Hypothalamus (tissue), 51 donors: Measurements from ENCODE around the gene SMIM7.
"Not testable (repeated sequence)": the region's sequence is repeated elsewhere in the genome, so short reads cannot be mapped to it uniquely, and the experiment has no call there.

Experiments used
- DNase-seq, 51 donors: peaks; one replicate each; lab custom pipeline; 2025; lab: John Stamatoyannopoulos, UW

Gene SMIM7

DNA sequence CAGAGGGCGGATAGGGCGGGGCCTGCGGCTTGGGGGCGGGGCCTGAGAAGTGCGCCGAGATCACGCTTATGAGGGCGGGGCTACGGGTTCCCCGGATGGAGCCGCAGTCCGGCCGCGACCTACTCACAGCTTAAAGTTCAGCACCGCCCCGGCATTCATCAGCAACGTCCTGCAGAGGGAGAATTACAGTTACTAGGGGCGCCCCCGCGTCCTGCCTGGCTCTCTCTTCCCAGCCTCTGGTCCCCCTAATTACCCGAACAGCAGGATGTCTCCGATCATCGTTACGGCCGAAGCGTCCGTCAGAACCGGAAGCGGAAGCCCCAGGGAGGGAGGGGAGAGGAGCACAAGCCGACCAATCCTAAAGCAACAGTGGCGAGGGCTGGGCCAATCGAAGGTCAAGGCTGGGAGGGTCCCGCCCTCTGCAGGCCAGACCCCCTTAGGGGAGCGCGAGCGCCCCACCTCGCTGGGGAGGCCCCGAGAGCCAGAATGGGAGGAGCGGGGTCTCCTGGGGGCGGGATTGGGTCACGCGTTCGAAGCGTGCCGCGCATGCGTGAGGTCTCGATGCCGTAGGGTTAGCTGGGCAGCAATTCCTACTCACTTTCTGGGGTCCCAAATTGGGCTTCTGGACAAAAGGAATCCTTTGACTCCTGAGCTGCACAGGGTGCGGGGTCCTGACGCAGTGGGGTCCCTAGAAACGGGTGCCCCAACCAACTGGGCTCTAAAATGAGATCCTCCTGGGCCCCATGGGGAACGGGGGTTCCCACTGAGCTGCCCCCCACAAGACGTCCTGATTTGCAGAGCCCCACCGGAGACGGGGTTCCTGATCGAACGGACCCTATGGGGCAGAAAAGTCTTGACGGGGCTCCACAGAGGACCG lies at the start of gene SMIM7:
Gene SMIM7, minus strand, starts transcription at position 313 of the 877 bp plus-strand sequence. Its CDS starts 34 bp downstream, at position 279.
- peak; percentile 89 to 100 (median 98) for DNase-seq

DNA sequence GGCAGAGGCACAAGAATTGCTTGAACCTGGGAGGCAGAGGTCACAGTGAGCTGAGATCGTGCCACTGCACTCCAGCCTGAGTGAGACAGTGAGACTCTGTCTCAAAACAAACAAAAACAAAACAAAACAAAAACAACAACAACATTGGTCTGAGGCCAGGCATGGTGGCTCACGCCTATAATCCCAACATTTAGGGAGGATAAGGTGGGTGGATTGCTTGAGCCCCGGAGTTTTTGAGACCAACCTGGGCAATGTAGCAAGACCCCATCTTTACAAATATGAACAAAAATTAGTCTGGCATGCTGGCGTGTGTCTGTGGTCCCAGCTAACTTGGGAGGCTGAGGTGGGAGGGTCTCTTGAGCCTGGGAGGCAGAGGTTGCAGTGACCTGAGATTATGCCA lies 43.7 kb upstream of the SMIM7 start:
- DNase-seq: no peak

DNA sequence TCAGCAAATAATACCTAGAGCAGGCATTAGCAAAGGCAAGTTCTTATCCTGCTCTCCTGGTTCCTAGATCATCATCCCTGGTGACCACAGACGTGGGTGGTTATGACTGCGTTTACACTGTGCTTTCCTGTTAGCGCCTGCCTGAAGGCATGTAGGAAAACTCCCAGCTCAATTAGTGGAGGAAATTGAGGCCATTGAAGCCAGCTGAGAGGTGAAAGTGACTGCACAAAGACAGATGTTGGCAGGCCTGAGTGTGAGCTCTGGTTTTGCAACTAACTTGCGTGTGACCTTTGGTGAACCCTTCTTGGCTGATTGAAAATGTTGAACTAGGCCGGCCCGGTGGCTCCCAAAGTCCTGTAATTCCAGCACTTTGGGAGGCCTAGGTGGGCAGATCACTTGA lies 42.2 kb upstream of the SMIM7 start:
- DNase-seq: no peak

DNA sequence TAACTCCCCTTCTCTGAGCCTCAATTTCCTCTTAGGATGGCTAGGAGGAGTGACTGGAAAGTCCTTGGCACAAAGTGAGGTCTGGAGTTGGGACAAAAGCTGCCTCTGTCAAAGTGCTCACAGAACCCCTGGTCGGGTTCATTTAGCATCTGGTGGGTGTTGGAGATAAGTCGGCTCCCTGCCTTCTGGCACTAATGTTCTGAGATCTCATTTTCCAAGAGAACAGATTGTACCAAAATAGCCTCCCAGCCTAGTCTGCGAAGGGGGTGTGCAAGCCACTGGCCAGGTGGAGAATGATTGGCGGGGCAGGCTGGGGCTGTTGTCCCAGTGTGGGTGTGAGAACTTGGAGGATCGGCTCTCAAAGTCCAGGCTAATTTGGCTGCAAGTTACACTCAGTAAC lies 39.0 kb upstream of the SMIM7 start:
- DNase-seq: no peak

DNA sequence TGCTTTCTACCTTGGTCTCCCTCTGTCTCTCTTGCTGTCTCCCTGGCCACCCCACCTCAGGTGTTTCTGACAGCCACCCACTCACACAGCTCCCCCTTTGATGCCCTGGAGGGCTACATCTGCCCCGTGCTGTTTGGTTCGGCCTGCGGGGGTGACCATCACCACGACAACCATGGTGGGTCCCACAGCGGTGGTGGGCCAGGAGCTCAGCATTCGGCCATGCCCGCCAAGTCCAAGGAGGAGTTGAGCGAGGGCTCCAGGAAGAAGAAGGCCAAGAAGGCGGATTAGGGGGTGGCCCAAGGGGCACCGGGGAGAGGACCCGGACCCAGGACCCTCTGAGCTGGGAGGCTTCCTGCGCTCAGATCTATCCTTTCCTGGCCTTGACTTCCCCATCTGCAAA lies 28.1 kb upstream of the SMIM7 start:
- no peak for DNase-seq

DNA sequence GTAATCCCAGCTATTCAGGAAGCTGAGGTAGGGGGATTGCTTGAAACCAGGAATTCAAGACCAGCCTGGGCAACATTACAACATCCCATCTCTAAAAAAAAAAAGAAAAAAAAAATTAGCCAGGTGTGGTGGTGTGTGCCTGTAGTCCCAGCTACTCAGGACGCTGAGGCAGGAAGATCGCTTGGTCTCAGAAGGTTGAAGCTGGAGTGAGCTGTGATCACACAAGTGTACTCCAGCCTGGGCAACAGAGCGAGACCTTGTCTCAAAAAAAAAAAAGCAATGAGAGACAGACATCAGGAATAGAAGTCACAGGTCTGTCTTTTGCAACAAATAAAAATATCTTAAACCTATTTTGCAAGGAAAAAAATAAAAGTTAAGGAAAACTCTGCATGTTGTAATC lies 24.3 kb upstream of the SMIM7 start:
- DNase-seq: no peak

DNA sequence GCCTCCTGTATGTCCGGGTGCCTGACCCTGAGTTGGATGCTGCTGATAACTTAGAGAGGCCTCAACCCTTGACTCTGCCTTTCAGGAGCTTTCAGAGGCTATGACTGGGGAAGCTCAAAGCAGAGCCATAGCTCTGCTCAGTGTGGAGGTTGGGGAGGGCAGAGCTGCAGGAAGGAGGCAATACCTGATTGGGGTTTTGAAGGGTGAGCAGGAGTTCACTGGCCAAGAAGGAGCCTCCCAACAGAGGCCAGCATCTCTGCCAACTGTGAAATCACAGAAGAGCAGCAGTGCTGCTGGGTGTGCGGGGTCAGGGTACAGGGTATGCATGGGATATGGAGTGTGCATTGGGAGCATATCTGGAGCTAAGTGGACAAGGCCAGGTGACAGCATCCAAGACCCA lies 22.6 kb upstream of the SMIM7 start:
- no peak for DNase-seq

DNA sequence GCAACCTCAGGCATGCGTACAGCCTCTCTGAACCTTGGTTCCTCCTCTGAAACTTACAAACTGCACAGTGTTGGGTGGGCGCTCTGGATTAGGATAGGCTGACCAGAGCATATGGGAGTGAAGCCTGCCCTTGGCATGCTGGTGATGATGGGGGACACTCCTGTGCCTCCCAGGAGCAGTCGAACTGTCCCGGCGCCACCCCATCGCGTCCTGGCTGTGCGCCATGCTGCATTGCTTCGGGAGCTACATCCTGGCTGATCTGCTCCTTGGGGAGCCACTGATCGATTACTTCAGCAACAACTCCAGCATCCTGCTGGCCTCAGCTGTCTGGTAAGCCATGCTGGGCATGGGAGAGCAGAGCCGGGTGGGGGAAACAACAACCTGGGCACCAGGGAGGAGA lies 19.9 kb upstream of the SMIM7 start:
- DNase-seq: no peak

DNA sequence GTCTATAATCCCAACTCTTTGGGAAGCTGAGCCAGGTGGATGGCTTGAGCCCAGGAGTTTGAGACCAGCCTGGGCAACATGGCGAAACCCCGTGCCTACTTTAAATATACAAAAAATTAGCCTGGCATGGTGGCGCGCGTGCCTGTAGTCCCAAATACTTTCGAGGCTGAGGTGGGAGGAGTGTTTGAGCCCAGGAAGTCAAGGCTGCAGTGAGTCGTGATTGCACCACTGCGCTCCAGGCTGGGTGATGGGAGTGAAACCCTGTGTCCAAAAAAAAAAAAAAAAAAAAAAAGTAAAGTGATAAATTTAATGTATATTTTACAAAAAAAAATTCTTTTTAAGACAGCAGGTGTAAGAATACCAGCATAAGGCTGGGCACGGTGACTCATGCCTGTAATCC lies 18.6 kb upstream of the SMIM7 start:
- DNase-seq: no peak

DNA sequence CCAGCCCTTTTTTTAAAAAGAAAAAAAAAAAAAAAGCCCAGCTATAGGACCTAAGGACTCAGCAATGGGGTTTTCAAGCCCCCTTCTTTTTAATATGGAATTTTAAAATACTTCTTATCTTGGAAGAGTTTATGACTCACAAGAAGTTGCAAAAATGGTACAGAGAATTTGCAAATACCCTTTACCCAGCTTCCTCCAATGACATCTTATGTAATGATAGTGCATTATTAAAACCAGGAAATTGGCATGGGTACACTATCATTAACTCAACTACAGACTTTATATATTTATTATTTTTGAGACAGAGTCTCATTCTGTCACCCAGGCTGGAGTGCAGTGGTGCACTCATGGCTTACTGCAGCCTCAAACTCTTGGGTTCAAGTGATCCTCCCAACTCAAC lies 17.1 kb upstream of the SMIM7 start:
- DNase-seq: no peak

DNA sequence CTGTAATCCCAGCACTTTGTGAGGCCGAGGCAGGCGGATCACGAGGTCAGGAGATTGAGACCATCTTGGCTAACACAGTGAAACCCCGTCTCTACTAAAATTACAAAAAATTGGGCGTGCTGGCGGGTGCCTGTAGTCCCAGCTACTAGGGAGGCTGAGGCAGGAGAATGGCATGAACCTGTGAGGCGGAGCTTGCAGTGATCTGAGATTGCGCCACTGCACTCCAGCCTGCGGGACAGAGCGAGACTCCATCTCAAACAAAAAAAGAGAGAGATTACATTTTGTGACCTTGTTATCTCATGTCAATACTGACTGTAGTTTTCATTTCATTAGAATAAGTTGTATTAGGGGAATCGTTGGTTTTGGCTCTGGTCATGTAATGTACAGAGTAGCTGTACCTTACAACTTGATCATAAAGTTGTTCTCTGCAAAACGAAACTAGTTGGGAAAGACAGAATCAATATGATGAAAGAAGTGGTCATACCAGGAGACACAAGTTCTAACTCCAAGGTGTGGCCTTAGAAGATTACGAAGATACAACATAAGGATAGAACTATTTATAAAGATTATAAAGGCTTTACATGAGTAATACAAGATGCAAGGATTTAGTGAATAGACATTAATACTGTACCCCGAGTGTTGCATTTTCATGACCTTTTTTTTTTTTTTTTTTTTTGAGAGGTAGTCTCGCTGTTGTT lies 16.3 kb upstream of the SMIM7 start:
- DNase-seq: no peak

DNA sequence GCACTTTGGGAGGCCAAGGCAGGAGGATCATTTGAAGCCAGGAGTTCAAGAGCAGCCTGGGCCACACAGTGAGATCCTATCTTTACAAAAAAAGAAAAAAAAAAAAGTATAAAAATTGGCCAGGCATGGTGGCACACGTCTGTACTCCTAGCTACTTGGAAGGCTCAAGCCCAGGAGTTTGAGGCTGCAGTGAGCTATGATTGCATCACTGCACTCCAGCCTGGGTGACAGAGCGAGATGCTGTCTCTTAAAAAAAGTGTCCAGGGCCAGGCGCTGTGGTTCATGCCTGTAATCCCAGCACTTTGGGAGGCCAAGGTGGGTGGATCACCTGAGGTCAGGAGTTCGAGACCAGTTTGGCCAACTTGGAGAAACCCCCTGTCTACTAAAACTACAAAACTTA lies 13.9 kb upstream of the SMIM7 start:
- DNase-seq: not testable (repeated sequence)

DNA sequence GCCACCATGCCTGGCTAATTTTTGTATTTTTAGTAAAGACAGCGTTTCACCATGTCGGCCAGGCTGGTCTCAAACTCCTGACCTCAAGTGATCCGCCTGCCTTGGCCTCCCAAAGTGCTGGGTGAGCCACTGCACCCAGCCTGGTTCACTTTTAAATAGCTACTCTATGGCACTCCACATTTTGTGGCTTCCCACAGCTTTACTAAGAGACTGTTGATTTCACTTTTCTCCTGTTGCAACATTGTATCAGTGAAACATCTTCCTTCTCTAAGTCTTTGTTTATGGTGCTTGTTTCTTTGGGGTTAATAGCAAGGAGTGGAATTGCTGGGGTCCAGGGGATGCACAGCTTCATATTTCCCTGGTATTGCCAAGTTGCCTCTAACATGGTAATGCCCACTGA lies 13.3 kb upstream of the SMIM7 start:
- no peak for DNase-seq

DNA sequence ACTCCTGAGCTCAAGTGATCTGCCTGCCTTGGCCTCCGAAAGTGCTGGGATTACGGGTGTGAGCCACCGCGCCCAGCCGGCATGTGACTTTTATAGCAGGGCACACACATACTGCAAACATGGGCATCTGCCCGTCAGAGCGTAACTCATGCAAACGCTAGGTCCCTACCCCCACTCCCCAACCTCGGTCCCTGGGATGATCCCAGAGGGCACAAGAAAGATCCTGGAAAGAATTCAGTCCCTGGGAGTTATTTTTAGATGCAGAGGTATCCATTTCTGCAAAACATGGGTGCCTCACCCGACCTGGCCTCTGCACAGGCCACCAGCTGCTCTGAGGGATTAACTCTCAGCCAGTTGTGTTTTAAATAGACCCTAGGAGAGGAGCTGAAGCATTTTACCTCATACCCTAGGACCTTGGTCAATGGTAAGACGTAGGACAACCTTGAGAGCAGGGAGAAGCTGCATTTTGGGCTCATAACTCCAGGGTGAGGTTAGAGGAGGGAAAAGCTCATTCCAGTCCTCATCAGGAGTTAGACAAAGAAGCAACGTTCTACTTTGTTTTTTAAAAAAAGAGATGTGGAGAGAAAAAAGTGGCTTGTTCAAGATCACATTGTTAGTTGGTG lies 11.8 kb upstream of the SMIM7 start:
- DNase-seq: no peak

DNA sequence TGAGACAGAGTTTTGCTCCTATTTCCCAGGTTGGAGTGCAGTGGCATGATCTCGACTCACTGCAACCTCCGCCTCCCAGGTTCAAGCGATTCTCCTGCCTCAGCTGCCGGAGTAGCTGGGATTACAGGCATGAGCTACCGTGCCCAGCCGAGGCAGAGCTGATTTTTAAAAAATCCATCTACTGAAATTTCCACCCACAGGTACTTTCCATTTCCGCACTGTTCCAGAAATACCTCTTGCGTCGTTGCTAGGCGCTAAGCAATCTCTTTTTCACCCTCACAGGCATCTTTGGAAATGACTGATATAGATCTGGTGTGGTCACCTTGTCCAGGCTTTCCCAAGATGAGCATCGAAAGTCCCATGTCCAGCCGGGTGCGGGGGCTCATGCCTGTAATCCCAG lies 10.3 kb upstream of the SMIM7 start:
- DNase-seq: peak in 1 of 51 donors; percentile 1

DNA sequence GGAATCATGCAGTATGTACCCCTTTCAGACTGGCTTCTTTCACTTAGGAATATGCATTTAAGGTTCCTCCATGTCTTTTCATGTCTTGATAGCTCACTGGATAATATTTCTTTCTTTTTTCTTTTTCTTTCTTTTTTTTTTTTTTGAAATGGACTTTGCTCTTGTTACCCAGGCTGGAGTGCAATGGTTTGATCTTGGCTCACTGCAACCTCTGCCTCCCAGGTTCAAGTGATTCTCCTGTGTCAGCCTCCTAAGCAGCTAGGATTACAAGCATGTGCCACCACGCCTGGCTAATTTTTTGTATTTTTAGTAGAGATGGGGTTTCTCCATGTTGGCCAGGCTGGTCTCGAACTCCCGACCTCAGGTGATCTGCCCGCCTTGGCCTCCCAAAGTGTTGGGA lies 8.8 kb upstream of the SMIM7 start:
- not testable (repeated sequence) for DNase-seq

DNA sequence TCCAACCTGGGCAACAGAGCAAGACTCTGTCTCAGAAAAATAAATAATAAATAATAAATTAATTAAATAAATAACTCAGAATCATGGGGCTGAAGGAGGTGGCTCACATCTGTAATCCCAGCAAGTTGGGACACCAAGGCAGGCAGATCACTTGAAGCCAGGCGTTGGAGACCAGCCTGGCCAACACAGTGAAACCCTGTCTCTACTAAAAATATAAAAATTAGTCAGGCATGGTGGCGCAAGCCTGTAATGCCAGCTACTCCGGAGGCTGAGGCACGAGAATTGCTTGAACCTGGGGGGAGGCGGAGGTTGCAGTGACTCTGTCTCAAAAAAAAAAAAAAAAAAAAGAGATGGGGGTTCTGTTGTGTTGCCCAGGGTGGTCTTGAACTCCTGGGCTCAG lies 8.2 kb upstream of the SMIM7 start:
- no peak for DNase-seq

DNA sequence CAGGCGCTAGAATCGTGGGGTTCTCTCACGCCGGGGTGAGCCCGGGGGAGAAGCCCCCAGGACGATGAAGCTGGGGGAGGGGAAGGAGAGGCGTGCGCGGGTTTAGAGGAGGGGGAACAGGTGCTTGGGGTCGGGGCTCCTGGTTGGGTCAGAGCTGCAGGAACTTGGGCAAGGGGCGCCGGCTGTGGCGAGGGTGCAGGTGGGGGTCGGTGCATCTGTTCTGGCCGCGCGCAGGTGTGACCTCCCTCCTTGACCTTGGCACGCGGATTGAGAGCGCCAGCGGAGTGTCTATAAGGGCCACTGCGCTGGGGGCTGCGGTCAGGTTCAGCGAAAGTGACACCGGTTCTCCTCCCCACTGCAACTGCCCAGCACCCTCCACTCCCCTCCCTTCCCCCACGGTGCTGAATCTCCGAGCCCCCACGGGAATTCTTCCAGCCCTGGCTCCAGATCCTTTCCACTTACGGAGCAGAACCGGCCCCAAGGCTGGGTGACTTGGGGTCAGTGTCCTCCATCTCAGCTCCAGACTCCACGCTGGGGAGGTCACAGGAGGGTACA lies 1.6 kb upstream of the SMIM7 start:
- DNase-seq: peak in 34 of 51 donors; percentile 1 to 47 (median 18)

DNA sequence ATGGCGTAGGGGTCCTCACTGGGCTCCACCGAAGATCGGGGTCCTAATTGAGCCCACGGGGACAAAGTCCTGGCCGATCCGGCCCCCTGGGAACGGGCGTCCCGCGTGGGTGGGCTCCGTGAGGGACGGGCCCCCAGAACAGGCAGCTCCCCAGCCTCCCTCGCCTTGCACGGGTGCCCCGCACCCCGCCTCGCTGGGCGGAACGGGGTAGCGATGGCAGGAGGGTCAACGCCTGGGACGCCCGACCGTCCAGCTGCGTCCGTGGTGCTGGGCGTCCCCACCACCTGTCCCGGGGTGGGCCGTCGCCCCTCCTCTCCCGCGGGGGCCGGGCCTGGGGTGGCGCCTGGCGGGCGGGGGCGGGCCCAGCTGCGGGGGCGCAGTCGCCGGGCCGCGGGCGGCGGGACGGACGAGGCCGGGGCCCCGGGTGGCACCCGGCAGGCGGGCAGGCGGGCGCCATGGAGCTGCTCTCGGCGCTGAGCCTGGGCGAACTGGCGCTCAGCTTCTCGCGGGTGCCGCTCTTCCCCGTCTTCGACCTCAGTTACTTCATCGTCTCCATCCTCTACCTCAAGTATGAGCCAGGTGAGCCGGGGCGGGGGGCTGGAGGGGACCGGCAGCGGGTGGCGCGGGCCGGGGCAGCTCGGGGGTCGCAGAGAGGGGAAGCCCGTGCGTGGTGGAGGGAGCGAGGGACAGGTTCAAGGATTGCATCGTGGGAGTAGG lies 977 bp upstream of the SMIM7 start, which contains the start of gene TMEM38A:
Gene TMEM38A, plus strand, starts transcription at position 377 of the 717 bp plus-strand sequence. Its CDS starts 79 bp downstream, at position 456.
- DNase-seq: peak in 38 of 51 donors; percentile 10 to 62 (median 28)

DNA sequence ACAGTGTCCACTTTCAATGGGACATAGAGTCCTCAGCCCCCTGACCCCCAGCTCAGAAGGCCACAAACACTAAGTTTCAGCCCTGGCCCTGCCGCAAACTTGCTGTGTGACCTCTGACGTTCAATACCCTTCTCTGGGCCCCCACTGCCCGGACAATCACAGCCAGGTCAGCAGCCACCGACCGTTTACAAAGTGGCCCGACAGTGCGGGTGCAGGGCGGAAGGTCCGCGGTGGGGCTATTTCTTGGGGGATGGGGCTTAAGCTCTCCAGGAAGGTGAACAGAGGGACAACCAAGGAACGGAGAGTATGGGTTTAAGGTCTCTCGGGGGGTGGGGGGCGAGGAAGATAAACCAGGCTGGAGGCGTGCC lies 496 bp downstream of the SMIM7 start:
- peak in 2 of 51 donors; percentile 28 to 59 for DNase-seq

DNA sequence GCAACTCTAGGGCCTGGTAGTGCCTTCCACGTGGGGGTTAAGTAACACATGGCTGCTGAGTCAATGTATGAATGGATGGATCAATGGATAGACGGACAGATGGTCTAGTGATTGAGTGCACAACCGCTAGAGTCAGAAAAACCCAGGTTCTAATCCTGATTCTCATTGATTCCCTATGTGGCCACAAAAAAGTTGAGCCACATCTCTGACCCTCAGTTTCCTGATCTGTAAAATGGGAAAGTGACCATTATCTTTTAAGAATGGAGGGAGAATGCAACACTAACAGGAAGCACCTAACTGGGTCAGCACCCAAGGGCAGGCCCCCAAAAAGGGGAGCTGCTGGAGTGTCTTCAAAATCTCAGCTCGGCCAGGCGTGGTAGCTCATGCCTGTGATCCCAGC lies 2.6 kb downstream of the SMIM7 start:
- no peak for DNase-seq
